Hepatocyte (in vitro differentiated cells): ENCODE results near the gene TMPRSS11A. TPM values are rescaled to one million over a fixed set of nuclear protein-coding genes. Genes with fewer than 3 reads are reported as not detected.

ENCODE experiments used
- DNase-seq: peaks from one replicate; pipeline ENCODE4 v3.0.0-alpha.2; 2016; ENCODE audit warnings: low spot score
- H2AFZ ChIP-seq: fragments of 200-600 bp; sonication (generic); 2 replicates; pipeline ENCODE4 v1.6.0; 2016; ENCODE audit warnings: antibody characterized with exemption, mild to moderate bottlenecking
- H3K27ac ChIP-seq: fragments of 200-600 bp; sonication (generic); 2 replicates; pipeline ENCODE4 v1.5.1; 2016; ENCODE audit warnings: mild to moderate bottlenecking
- H3K27me3 ChIP-seq: fragments of 200-600 bp; sonication (generic); 2 replicates; pipeline ENCODE4 v1.6.1; 2016
- H3K36me3 ChIP-seq: fragments of 200-600 bp; sonication (generic); replicated peaks from 2 replicates; pipeline ENCODE4 v1.5.1; 2016; ENCODE audit warnings: low read depth; ENCODE audit not compliant: insufficient read depth
- H3K4me1 ChIP-seq: fragments of 200-600 bp; sonication (generic); 2 replicates; pipeline ENCODE4 v1.5.1; 2016; ENCODE audit warnings: mild to moderate bottlenecking, moderate library complexity; ENCODE audit not compliant: insufficient read depth
- H3K4me2 ChIP-seq: fragments of 200-600 bp; sonication (generic); 2 replicates; pipeline ENCODE4 v1.6.0; 2016
- H3K4me3 ChIP-seq: fragments of 200-600 bp; sonication (generic); 2 replicates; pipeline ENCODE4 v1.5.1; 2016; ENCODE audit warnings: mild to moderate bottlenecking
- H3K79me2 ChIP-seq: fragments of 200-600 bp; sonication (generic); 2 replicates; pipeline ENCODE4 v1.6.0; 2017; ENCODE audit warnings: mild to moderate bottlenecking
- H3K9me2 ChIP-seq: fragments of 200-600 bp; sonication (generic); replicated peaks from 2 replicates; pipeline ENCODE4 v1.6.0; 2017; ENCODE audit warnings: mild to moderate bottlenecking; ENCODE audit not compliant: insufficient read depth
- H3K9me3 ChIP-seq: fragments of 200-600 bp; sonication (generic); 2 replicates; pipeline ENCODE4 v1.5.1; 2016; ENCODE audit warnings: low read depth, mild to moderate bottlenecking
- H4K20me1 ChIP-seq: fragments of 200-600 bp; sonication (generic); 2 replicates; pipeline ENCODE4 v1.6.0; 2016; ENCODE audit warnings: mild to moderate bottlenecking; ENCODE audit not compliant: insufficient read depth, poor library complexity, severe bottlenecking
- CTCF ChIP-seq: fragments of 200-600 bp; sonication (generic); IDR thresholded peaks from 2 replicates; pipeline ENCODE4 v1.5.1; 2016; ENCODE audit warnings: antibody characterized with exemption, mild to moderate bottlenecking; ENCODE audit not compliant: poor library complexity
- EZH2 ChIP-seq: fragments of 200-600 bp; sonication (generic); IDR thresholded peaks from 2 replicates; pipeline ENCODE4 v1.6.1; 2016; ENCODE audit warnings: antibody characterized with exemption, mild to moderate bottlenecking, borderline replicate concordance
- EZH2phosphoT487 ChIP-seq: fragments of 200-600 bp; sonication (generic); IDR thresholded peaks from one replicate; pipeline ENCODE4 v1.6.1; 2018; ENCODE audit warnings: antibody characterized with exemption, mild to moderate bottlenecking, low read depth, moderate library complexity; ENCODE audit not compliant: unreplicated experiment, severe bottlenecking
- WGBS: methylation state at CpG from one replicate; pipeline ENCODE4 v1.1.6; 2016; ENCODE audit warnings: low lambda C conversion rate; ENCODE audit errors: missing lambda C conversion rate; 5-methylcytosine and 5-hydroxymethylcytosine counted together
- polyA plus RNA-seq: library from polyadenylated mRNA; unstranded; fragments of >200 nt; fragmentation: Nextera tagmentation; extraction: Ambion mirVana; gene quantifications from 2 replicates; pipeline ENCODE4 v1.2.1, GENCODE V29; 2016
- total RNA-seq: library from RNA; depleted of rRNA; stranded (reverse); fragments of >200 nt; gene quantifications from 2 replicates; pipeline ENCODE4 v1.2.3, GENCODE V29; 2014

Gene TMPRSS11A
- total and polyA plus RNA-seq, 2 experiments from 2014 or later: 0.10 TPM; not detected in 1

- H3K9me3 ChIP-seq: no peaks in the 10 kb centered on the region
- 65% methylated on average over 6 of the region's 6 CpGs for WGBS
- H3K4me3 ChIP-seq: no peak overlapping the region
- no peaks in the 10 kb centered on the region for H3K36me3 ChIP-seq
- no peaks in the 10 kb centered on the region for H4K20me1 ChIP-seq
- H3K9me2 ChIP-seq: no peaks in the 10 kb centered on the region
- no peak for TF ChIP-seq CTCF
- no peak for TF ChIP-seq EZH2phosphoT487
- TF ChIP-seq EZH2: no peak
- no peaks in the 10 kb centered on the region for H3K79me2 ChIP-seq
- no peak overlapping the region for H3K27ac ChIP-seq
- H2AFZ ChIP-seq: no peak overlapping the region
- H3K4me1 ChIP-seq: no peaks in the 10 kb centered on the region
- DNase-seq: peak; percentile 7
- no peak overlapping the region for H3K4me2 ChIP-seq
- no peaks in the 10 kb centered on the region for H3K27me3 ChIP-seq
These were observed 77.5 kb downstream of the TMPRSS11A start for GRCh38 chr4:67885762-67886161.

GRCh38 chr4:67884701-67885100 lies 78.6 kb downstream of the TMPRSS11A start:
- DNase-seq: no peak
- no peaks in the 10 kb centered on the region for H3K36me3 ChIP-seq
- H3K9me3 ChIP-seq: no peaks in the 10 kb centered on the region
- H3K4me2 ChIP-seq: no peak overlapping the region
- H3K79me2 ChIP-seq: no peaks in the 10 kb centered on the region
- TF ChIP-seq EZH2: no peak
- no peak for TF ChIP-seq CTCF
- TF ChIP-seq EZH2phosphoT487: no peak
- no peaks in the 10 kb centered on the region for H4K20me1 ChIP-seq
- no peak overlapping the region for H3K27ac ChIP-seq
- H3K27me3 ChIP-seq: no peaks in the 10 kb centered on the region
- H3K4me1 ChIP-seq: no peaks in the 10 kb centered on the region
- no peaks in the 10 kb centered on the region for H3K9me2 ChIP-seq
- H3K4me3 ChIP-seq: no peak overlapping the region
- H2AFZ ChIP-seq: no peak overlapping the region

GRCh38 chr4:67883902-67884301 lies 79.4 kb downstream of the TMPRSS11A start, which contains the start of gene TMPRSS11D:
Gene TMPRSS11D, minus strand, starts transcription at chr4:67884002. Its CDS starts 69 bp downstream, at chr4:67883933.
- H3K9me2 ChIP-seq: no peaks in the 10 kb centered on the region
- no peaks in the 10 kb centered on the region for H3K79me2 ChIP-seq
- H3K4me2 ChIP-seq: no peak within 1 kb of the TSS
- H3K27me3 ChIP-seq: no peaks in the 10 kb centered on the region
- H3K36me3 ChIP-seq: no peaks in the 10 kb centered on the region
- H4K20me1 ChIP-seq: no peaks in the 10 kb centered on the region
- DNase-seq: no peak
- H3K27ac ChIP-seq: no peak within 1 kb of the TSS
- WGBS: 85% methylated on average over 1 of the region's 1 CpG
- no peak within 1 kb of the TSS for H3K4me3 ChIP-seq
- H3K9me3 ChIP-seq: no peaks in the 10 kb centered on the region
- TF ChIP-seq EZH2phosphoT487 (no peak), CTCF (no peak), EZH2 (no peak)
- no peaks in the 10 kb centered on the region for H3K4me1 ChIP-seq
- no peak within 1 kb of the TSS for H2AFZ ChIP-seq

GRCh38 chr4:67883458-67883857 lies 79.8 kb downstream of the TMPRSS11A start:
- Histone ChIP-seq H3K36me3 (no peaks in the 10 kb centered on the region), H4K20me1 (no peaks in the 10 kb centered on the region), H3K79me2 (no peaks in the 10 kb centered on the region), H3K27ac (no peak overlapping the region), H2AFZ (no peak overlapping the region), H3K9me3 (no peaks in the 10 kb centered on the region), H3K4me2 (no peak overlapping the region), H3K27me3 (no peaks in the 10 kb centered on the region), H3K4me3 (no peak overlapping the region), H3K4me1 (no peaks in the 10 kb centered on the region), H3K9me2 (no peaks in the 10 kb centered on the region)
- TF ChIP-seq CTCF (no peak), EZH2 (no peak), EZH2phosphoT487 (no peak)
- no peak for DNase-seq
- WGBS: 72% methylated on average over 5 of the region's 5 CpGs
